GM21515 (cell line): ENCODE measurements around the gene PTPRN2.

Source experiments
- ATAC-seq: cut with Tn5 transposase; IDR thresholded peaks from one replicate; pipeline ENCODE4 v1.9.1; 2021; ENCODE audit not compliant: unreplicated experiment

PTPRN2 gene

DNA sequence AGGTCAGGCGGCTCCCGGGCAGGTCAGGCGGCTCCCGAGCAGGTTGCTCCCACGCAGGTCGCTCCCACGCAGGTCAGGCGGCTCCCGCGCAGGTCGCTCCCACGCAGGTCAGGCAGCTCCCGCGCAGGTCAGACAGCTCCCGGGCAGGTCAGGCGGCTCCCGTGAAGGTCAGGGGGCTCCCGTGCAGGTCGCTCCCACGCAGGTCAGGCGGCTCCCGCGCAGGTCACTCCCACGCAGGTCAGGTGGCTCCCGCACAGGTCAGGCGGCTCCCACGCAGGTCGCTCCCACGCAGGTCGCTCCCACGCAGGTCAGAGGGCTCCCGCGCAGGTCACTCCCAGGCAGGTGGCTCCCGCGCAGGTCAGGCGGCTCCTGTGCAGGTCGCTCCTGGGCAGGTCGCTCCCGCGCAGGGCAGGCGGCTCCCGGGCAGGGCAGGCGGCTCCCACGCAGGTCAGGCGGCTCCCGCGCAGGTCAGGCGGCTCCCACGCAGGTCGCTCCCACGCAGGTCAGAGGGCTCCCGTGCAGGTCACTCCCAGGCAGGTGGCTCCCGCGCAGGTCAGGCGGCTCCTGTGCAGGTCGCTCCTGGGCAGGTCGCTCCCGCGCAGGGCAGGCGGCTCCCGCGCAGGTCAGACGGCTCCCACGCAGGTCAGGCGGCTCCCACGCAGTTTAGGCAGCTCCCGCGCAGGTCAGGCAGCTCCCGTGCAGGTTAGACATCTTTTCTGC is 30.7 kb downstream of the PTPRN2 start:
- no peak for ATAC-seq

- ATAC-seq: no peak
Observed at GRCh38 chr7:158555034-158555520, 32.5 kb downstream of the PTPRN2 start.

- ATAC-seq: no peak
Observed at GRCh38 chr7:158550886-158551452, 36.7 kb downstream of the PTPRN2 start.

DNA sequence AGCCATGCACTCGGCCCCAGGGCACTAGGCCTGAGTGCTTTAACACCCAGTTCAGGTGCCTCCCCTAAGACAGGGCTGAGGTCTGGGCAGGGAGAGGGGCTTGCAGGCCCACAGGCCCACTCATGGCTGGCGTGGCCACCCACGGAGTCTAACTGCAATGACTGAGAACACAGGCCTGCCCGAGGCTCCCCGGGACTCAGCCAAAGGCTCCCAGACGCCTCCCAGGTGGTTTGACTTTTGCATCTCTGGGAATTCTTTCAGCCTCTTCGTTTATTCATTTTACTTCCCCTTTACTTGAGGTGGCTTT is 37.3 kb downstream of the PTPRN2 start:
- no peak for ATAC-seq

DNA sequence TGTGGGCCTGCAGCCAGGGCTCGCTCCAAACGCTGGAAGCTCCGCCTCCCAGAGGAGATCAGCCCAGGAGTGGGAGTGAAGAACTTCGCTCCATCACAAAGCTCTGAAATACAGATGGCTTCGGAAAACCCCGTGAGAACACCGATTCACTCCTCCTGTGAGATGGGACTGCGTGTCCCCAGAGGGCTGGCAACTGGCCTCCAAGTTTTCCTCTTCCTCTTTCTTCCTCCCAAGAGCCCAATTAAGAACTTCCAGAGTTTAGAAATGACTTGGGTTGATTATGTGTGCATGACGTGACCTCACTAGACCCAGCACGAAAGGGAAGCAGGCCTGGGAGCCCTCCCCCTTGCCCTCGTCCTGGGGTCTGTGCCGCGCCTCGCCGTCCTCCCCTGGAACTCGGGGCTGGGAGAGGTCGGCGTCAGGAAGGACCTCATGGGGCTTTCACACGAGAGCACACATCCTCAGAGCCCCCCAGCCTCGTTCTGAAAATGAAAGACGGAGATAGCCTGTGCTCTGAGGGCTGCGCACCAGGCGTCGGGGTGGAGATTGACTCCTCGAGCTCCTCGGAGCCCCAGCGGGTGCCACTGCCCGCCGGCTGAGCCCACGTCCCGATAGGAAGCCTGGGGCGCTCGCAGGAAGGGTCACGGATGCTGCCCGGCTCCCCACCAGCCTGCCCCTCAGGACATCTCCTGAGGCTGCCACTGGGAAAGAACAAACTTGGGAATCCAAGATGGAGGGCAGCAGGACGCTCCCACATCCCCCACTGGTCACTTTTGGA is 37.8 kb downstream of the PTPRN2 start:
- ATAC-seq: no peak

- no peak for ATAC-seq
Observed at GRCh38 chr7:158549176-158549615, 38.4 kb downstream of the PTPRN2 start.

- no peak for ATAC-seq
Observed at GRCh38 chr7:158548726-158549125, 38.9 kb downstream of the PTPRN2 start.

DNA sequence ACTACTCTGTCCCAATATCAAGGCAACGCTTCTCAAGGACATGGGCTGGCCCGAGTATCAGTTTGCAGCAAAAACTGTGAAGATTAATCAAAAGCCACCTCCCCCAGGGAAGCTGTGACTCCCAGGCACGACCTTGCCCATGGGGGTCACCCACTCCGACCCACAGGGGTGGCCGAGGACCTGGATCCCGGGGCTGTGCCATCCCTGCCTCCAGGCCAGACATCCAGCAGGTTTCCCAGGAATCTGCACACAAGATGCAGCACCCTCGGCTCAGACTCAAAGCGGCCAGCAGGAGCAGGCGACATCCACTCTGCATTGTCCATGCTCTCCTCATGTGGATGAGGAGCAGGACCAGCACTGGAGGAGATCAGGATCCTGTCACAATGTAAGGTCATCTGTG is 39.8 kb downstream of the PTPRN2 start:
- no peak for ATAC-seq

DNA sequence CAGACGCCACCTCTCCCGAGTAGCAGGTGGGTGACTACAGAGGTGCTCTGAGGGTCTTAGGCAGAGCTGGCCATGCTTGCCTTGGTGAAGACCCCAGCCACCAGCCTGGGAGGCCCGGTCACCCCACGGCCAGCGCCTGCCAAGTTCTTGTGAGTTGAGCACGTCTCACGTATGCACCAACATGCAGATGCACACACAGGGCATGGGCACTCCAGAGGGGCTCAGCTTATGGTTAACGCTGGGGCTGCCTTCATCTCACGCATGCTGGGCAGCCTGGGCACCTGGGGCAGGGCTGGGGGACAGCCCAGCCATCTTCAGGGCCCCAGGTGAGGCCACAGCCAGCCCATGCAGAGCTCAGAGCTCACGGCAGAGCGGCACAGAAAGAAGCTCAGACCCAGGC is 41.0 kb downstream of the PTPRN2 start:
- no peak for ATAC-seq

- no peak for ATAC-seq
Observed at GRCh38 chr7:158546214-158546613, 41.4 kb downstream of the PTPRN2 start.

DNA sequence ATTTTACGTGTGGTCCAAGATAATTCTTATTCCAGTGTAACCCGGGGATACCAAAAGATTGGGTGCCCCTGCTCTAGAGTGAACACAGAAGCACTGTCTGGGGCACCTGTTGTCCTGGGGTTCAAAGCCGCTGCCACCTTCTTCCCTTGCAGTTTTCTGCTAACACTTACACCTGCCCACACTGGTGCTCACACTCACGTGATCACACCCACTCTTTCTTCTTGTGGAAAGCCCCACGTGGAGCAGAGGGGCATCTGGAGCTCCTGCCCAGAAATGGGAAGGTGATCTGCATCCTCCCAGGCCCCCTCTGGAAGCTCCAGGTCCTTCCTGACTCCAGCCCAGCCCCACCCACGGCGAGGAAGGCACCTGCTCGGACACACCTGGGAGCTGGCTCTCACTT is 42.9 kb downstream of the PTPRN2 start:
- no peak for ATAC-seq

DNA sequence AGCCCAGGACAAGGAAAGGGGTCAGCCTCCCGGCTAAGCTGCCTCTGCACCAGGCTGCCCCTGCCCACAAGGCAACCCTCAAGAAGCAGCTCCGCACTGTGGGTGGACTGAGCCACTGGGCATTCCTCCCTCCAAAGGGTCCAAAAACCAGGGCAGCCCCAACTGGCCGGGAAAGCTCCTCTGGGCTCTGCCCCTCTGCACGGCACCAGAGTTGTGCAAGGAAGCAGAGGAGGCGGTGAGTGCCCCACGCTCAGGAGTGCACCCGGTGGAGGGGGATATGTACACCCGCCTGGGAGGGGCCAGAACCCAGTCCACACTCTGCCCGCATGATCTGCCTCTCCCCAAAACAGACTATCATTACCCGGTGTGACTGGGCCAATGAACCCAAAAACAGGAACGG is 43.8 kb downstream of the PTPRN2 start:
- no peak for ATAC-seq

DNA sequence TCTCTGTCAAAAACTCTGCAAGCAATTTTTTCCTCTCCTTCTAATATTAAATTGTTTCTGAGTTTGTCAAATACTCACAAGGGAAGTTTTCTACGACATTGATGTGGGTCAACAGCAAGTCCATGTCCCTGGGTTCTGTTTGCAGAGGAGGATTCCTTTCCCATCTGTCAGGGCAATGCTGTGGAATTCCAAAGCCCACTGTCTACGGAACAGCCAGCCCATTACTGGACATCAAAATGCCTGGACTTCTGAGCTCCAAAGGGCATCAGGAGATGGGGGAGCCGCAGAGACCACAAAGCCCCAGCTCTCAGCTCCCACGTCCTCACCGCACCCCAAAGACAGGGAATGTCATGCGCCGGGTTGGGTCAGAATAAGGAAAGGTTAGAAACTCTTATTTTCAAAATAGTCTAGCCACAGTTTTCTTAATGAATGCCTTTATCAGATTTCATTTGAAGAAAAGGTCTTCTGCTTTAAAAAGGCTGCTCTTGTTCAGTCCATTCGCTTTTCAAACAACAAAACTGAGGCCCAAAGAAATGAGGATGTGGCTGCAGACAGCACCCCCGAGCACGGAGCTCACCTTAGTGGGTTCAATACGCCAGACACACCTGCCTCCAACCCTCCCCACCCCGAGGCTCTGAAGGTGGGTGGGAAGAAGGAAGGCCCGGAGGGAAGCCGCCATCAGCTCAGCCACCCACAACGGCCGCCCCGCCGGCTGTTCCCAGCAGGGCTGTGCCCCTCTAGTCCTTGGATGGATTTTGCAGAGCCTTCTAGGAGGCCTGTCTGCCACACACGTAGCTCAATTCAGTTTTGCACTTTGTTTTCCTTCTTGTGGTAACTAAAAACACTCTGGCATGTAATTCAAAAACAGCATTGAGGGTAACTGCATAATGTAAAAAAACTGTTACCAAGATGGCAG is 44.7 kb downstream of the PTPRN2 start:
- ATAC-seq: no peak

DNA sequence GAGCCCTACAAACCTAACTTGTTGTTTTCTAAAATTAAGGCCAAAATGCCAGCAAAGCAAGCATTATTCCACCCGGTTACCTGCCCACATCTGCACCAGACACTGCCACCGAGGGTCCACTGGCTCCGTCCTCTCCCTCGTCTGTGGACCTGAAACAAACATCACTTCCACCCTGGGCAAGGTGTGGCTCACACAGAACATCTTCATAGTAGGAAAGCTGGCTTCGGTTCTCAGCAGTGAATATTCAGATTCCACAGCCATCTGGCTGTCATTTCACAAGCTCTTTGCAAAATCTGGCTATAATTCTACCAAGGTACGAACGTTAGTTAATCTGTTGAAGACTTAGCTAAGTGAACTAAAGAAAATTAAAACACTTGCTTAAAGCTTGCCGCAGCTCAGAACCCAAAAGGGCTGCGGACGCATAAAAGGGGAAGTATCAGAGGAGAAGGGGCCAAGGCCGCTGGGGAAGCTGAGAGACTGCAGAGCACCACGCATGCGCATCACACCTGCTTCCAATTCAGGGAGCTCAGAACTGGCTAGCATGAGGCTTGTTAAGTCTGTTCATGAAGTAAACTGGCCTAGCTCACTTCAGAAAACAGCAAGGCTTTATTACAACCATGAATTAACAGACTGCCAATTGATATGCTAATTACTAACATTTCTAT is 46.1 kb downstream of the PTPRN2 start:
- peak; percentile 77 for ATAC-seq

DNA sequence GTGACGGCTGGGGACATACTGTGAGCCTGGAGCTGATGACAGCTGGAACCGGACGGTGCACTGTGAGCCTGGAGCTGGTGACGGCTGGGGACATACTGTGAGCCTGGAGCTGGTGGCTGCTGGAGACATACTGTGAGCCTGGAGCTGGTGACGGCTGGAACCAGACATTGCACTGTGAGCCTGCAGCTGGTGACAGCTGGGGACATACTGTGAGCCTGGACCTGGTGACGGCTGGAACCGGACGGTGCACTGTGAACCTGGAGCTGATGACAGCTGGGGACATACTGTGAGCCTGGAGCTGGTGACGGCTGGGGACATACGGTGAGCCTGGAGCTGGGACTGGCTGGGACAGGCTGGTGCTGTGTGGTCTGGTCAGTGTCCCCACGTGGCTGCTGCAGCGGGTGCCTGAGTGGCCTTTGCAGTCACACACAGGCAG is 47.9 kb downstream of the PTPRN2 start:
- no peak for ATAC-seq

DNA sequence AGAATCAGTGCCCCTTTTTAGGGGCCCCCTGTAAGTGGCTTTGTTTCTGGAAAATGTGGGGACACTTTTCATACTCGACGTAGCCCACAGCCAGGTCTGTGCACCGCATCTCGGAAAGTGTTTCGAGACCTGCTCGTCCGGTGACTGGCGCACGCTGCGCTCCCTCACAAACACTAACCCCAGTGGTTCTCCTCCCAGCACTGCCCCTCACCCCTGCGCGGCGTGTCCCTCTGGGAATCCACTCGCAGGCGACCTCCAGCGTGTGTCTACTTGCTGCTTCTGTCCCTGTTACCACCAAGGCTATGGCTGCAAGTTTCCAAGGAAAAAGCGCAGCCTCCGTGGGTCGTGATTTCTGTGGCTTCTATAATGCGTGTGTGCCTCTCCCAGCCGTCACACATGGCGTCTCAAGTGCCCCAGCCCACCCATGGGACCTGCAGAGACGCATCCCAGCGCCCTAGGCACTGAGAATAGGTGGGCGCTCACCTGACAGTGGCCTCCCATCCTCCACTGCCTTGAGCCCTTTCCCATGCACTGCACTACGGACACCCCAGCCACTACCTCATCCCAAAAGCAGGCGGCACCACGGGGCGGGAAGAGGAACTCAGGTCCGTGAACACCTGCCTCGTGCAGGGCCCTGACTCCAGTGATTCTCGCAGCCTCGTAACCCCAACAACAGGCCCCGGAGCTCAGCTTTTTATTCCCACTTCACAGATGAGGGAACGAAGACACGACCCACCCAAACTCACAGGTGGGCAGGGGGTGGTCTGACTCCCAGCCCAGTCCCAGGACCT is 49.3 kb downstream of the PTPRN2 start:
- ATAC-seq: no peak

- no peak for ATAC-seq
Observed at GRCh38 chr7:158537516-158537882, 50.1 kb downstream of the PTPRN2 start.

GRCh38 chr7:158536871-158537515 is 50.6 kb downstream of the PTPRN2 start:
- ATAC-seq: no peak

DNA sequence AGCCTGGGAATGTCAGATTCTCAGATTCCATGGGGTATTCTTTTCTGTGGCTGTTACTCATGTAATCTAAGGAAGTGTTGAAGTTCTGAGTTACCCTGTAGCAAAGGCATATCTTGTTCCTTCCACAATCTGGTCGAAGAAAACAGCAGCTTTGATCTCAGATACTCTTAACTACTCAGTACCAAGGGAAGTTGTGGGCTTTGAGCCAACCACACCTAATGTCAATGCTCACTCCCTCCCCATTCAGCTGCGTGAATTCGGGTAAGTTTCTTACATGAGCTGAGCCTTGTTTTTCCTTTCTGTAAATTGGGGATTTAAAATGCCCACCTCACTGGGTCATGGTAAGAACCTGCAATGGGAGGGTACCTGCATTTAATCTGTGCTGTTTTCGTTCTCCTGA is 52.5 kb downstream of the PTPRN2 start:
- no peak for ATAC-seq
